NT2/D1 (cell line): Measurements from ENCODE around the gene RAB28.

Experiments used
- DNase-seq: peaks from one replicate; pipeline ENCODE4 v3.0.0-alpha.2; 2011; ENCODE audit warnings: low read depth, low spot score
- H3K27me3 ChIP-seq: 2 replicates; pipeline ENCODE4 v1.6.0; 2011; ENCODE audit warnings: mild to moderate bottlenecking; ENCODE audit not compliant: insufficient read length, insufficient read depth
- H3K36me3 ChIP-seq: 2 replicates; pipeline ENCODE4 v1.6.1; 2011; ENCODE audit warnings: mild to moderate bottlenecking, low read length, mixed read lengths; ENCODE audit not compliant: insufficient read depth, insufficient read length
- H3K4me1 ChIP-seq: 2 replicates; pipeline ENCODE4 v1.5.1; 2011; ENCODE audit not compliant: insufficient read depth, insufficient read length
- H3K4me3 ChIP-seq: 2 replicates; pipeline ENCODE4 v1.5.1; 2011; ENCODE audit warnings: low read depth; ENCODE audit not compliant: insufficient read length
- H3K9ac ChIP-seq: 2 replicates; pipeline ENCODE4 v1.6.0; 2011; ENCODE audit warnings: low read depth; ENCODE audit not compliant: insufficient read length
- H3K9me3 ChIP-seq: 2 replicates; pipeline ENCODE4 v1.5.1; 2011; ENCODE audit warnings: mild to moderate bottlenecking, low read length; ENCODE audit not compliant: insufficient read depth
- SUZ12 ChIP-seq: IDR thresholded peaks from 2 replicates; pipeline ENCODE4 v1.6.1; 2011; ENCODE audit not compliant: insufficient read length, insufficient read depth; ENCODE audit errors: extremely low read depth
- YY1 ChIP-seq: IDR thresholded peaks from 2 replicates; pipeline ENCODE4 v1.6.1; 2011; ENCODE audit not compliant: insufficient read length, insufficient read depth
- ZNF274 ChIP-seq: IDR thresholded peaks from 2 replicates; pipeline ENCODE4 v1.6.1; 2011; ENCODE audit warnings: mild to moderate bottlenecking, low read depth, low read length

The RAB28 gene

GRCh38 chr4:13328591-13328990 lies 155.5 kb downstream of the RAB28 start:
- no peak for TF ChIP-seq ZNF274
- no peak for TF ChIP-seq SUZ12
- no peak for TF ChIP-seq YY1
- Histone ChIP-seq H3K4me1 (no peaks in the 10 kb centered on the region), H3K27me3 (no peaks in the 10 kb centered on the region), H3K9ac (no peak overlapping the region), H3K9me3 (no peaks in the 10 kb centered on the region), H3K36me3 (no peaks in the 10 kb centered on the region), H3K4me3 (no peak overlapping the region)
- DNase-seq, result no peak

- no peak overlapping the region for H3K9ac ChIP-seq
- no peaks in the 10 kb centered on the region for H3K36me3 ChIP-seq
- H3K27me3 ChIP-seq, result no peaks in the 10 kb centered on the region
- H3K4me1 ChIP-seq, result no peaks in the 10 kb centered on the region
- no peak for DNase-seq
- no peaks in the 10 kb centered on the region for H3K9me3 ChIP-seq
- TF ChIP-seq YY1 (no peak), SUZ12 (no peak), ZNF274 (no peak)
- no peak overlapping the region for H3K4me3 ChIP-seq
Observed at GRCh38 chr4:13327991-13328390, 156.1 kb downstream of the RAB28 start.

DNA sequence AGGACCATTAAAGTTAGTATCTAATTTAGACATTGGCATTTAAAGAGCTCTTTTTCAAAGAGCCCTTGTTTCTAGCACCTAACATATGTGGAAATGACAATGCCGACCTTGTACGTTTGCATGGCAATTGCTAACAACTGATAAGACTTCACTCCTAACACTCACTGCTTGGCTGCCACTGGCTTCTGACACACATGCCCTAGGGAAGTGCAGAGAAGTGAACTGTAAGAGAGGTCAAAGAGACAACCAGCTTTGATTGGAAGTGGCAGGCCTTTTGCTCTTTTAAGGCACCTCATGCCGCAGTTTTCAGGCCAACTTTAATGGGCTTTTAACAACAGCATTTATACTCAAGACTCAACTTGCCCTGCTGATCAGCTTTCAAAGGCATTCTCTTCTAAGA lies 158.4 kb downstream of the RAB28 start:
- H3K4me3 ChIP-seq, result no peak overlapping the region
- no peaks in the 10 kb centered on the region for H3K36me3 ChIP-seq
- no peak overlapping the region for H3K9ac ChIP-seq
- no peaks in the 10 kb centered on the region for H3K4me1 ChIP-seq
- H3K27me3 ChIP-seq, result no peaks in the 10 kb centered on the region
- DNase-seq, result no peak
- 0 out of 2 replicates have a peak, but pooled peaks cover 10% of the 10 kb centered on the region for H3K9me3 ChIP-seq
- TF ChIP-seq SUZ12 (no peak), ZNF274 (no peak), YY1 (no peak)

DNA sequence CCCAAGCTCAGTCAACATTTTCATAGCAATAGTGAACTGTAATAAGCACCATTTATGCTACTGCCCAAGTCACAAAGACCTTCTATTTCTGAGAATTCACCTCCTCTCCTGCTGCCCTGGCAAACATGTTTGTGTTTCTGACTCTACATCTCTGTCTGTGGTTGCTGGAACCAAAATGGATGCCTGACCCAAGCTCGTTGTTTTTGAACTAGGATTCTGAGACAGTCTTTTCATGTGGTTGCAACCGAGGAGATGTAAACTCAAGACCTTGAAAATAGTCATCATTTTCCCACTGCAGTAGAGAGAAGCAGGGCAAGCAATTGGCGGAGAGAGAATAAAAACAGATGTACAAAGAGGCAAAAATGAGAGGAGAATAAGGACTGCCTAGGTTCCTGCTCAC lies 160.2 kb downstream of the RAB28 start:
- TF ChIP-seq YY1 (no peak), SUZ12 (no peak), ZNF274 (no peak)
- no peaks in the 10 kb centered on the region for H3K36me3 ChIP-seq
- H3K4me3 ChIP-seq, result no peak overlapping the region
- 0 out of 2 replicates have a peak, but pooled peaks cover 10% of the 10 kb centered on the region for H3K9me3 ChIP-seq
- H3K9ac ChIP-seq, result no peak overlapping the region
- DNase-seq, result no peak
- H3K27me3 ChIP-seq, result no peaks in the 10 kb centered on the region
- no peaks in the 10 kb centered on the region for H3K4me1 ChIP-seq

DNA sequence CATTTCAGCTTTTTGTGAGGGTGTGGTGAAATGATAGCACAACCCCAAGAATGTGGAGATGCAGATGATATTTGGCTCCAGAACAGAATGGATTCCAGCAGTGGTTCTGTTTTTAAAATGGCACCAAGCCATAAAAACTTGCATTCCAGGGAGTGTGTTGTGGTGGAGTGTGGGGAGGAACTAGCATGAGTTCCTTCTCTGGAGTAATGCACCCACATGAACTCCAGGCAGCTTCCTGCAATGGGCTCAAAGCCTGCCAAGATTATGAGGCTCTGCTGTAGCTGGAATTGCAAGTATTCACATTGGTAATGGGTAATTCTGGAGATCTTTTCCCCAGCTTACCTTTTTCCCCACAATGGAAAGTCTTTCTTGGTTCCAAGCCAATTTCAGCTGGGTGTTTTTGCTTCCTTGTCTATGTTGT lies 161.4 kb downstream of the RAB28 start:
- no peak for DNase-seq
- H3K4me1 ChIP-seq, result no peaks in the 10 kb centered on the region
- TF ChIP-seq YY1 (no peak), ZNF274 (no peak), SUZ12 (no peak)
- H3K36me3 ChIP-seq, result no peaks in the 10 kb centered on the region
- no peak overlapping the region for H3K4me3 ChIP-seq
- 0 out of 2 replicates have a peak, but pooled peaks cover 10% of the 10 kb centered on the region for H3K9me3 ChIP-seq
- H3K27me3 ChIP-seq, result no peaks in the 10 kb centered on the region
- H3K9ac ChIP-seq, result no peak overlapping the region
